HFF-Myc (cell line): Measurements from ENCODE around the gene TPRN.
"Not testable (repeated sequence)": the region's sequence is repeated elsewhere in the genome, so short reads cannot be mapped to it uniquely, and the experiment has no call there.

Experiments used
- DNase-seq: peaks from one replicate; pipeline ENCODE4 v3.0.0-alpha.2; 2011; ENCODE audit warnings: low read depth; ENCODE audit errors: extremely low read depth
- H3K4me3 ChIP-seq: replicated peaks from 2 replicates; pipeline ENCODE4 v1.5.1; 2011; ENCODE audit warnings: low read depth, mild to moderate bottlenecking, control low read depth, low read length
- TF ChIP-seq, protein P1 (sequence below): IDR thresholded peaks from 2 replicates; pipeline ENCODE4 v1.5.1; 2012; ENCODE audit warnings: mild to moderate bottlenecking, low read depth, low read length, control low read depth; ENCODE audit errors: missing control alignments

TPRN gene

DNA sequence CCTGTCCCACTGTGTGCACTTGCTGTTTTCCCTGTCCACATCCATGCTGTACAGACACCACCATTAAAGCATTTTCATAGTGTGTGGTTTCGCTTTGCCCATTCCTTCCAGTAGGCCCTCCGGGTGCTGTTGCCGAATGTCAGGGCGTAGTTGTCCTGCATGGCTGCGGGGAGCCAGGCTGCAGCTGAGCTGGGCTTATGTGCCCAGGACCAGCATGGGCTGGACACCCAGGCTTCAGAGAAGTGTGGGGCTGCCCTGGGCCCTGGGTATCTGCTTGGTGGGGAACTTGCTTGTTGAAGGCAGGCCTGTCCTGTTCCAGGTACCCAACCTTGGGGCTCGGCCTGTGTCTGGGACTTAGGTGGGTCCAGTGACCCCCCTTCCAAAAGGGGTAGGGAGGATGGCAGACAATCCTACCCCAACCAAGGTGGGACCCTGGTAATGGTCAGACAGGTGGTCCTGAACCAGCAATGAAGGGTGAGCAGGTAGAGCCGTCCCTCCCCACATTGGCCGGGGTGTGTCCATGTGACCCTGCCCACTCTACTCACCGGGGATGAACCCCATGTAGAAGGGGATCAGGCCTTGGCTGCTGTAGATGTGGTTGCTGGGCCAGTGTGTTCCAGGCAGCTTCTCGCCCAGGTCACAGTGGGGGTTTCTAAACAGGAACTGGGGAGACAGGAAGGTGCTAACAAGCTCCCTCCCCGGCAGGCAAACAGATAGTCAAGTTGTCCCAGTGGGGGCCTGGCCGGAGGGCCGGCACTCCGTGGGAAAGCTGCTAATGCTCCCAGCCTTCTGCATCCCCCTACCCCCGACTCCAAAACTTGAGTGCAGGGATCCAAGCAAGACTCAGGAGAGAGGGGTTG lies 43.3 kb upstream of the TPRN start:
- H3K4me3 ChIP-seq, result 0 out of 2 replicates have a peak overlapping the region, but pooled peaks have one; percentile 3
- DNase-seq, result no peak
- TF ChIP-seq, protein P1, sequence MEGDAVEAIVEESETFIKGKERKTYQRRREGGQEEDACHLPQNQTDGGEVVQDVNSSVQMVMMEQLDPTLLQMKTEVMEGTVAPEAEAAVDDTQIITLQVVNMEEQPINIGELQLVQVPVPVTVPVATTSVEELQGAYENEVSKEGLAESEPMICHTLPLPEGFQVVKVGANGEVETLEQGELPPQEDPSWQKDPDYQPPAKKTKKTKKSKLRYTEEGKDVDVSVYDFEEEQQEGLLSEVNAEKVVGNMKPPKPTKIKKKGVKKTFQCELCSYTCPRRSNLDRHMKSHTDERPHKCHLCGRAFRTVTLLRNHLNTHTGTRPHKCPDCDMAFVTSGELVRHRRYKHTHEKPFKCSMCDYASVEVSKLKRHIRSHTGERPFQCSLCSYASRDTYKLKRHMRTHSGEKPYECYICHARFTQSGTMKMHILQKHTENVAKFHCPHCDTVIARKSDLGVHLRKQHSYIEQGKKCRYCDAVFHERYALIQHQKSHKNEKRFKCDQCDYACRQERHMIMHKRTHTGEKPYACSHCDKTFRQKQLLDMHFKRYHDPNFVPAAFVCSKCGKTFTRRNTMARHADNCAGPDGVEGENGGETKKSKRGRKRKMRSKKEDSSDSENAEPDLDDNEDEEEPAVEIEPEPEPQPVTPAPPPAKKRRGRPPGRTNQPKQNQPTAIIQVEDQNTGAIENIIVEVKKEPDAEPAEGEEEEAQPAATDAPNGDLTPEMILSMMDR, result no peak

DNA sequence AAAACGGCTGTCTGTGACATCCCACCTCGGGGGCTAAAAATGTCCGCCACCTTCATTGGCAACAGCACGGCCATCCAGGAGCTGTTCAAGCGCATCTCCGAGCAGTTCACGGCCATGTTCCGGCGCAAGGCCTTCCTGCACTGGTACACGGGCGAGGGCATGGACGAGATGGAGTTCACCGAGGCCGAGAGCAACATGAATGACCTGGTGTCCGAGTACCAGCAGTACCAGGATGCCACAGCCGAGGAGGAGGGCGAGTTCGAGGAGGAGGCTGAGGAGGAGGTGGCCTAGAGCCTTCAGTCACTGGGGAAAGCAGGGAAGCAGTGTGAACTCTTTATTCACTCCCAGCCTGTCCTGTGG lies 42.7 kb upstream of the TPRN start:
- peak overlapping the region; percentile 95 for H3K4me3 ChIP-seq
- DNase-seq, result not testable (repeated sequence)

DNA sequence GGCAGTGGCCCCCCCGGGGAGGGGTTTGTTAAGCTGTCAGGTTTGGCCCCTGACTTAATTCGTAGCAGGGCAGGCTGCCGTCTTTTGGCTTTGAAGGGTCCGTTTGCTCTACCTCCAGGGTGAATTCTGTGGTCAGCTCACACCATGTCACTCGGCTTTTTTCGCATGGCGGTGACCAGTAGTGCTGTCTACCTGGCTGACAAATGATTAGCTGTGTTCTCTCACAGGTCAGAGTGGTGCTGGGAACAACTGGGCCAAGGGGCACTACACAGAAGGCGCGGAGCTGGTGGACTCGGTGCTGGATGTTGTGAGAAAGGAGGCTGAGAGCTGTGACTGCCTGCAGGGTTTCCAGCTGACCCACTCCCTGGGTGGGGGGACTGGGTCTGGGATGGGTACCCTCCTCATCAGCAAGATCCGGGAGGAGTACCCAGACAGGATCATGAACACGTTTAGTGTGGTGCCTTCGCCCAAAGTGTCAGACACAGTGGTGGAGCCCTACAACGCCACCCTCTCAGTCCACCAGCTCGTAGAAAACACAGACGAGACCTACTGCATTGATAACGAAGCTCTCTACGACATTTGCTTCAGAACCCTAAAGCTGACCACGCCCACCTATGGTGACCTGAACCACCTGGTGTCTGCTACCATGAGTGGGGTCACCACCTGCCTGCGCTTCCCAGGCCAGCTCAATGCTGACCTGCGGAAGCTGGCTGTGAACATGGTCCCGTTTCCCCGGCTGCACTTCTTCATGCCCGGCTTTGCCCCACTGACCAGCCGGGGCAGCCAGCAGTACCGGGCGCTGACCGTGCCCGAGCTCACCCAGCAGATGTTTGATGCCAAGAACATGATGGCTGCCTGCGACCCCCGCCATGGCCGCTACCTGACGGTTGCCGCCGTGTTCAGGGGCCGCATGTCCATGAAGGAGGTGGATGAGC lies 42.0 kb upstream of the TPRN start:
- DNase-seq, result no peak
- H3K4me3 ChIP-seq, result peak overlapping the region; percentile 95
- TF ChIP-seq, protein P1, result no peak

DNA sequence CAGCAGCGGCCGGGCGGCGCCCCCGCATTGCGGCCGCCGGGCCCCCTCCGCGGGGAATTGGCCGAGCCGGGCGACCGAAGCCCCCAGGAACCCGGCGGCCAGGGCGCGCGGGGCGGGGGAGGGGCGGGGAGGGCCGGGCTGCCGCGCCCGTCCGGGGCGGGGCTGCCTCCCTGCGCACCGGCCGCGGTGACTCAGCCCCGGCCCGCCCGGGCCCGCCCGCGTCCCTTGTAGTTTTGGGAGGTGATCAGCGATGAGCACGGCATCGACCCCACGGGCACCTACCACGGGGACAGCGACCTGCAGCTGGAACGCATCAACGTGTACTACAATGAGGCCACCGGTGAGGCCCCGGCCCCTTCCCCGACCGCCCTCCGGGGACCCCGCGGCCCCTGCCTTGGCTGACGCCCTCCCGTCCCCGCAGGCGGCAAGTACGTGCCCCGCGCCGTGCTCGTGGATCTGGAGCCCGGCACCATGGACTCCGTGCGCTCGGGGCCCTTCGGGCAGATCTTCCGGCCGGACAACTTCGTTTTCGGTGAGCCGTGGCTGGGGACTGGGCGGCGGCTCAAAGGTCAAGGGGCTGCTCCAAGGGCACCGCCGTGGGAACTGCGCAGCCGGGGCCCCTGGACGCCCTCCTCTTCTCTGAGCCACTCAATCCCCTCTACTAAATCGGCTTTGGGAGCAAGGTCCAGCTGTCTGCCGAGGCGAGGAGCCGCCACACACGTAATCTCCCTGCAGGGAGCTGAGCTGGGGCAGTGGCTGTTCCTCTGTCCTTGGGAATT lies 41.1 kb upstream of the TPRN start:
- TF ChIP-seq, protein P1, result no peak
- DNase-seq, result no peak
- H3K4me3 ChIP-seq, result peak overlapping the region; percentile 95

DNA sequence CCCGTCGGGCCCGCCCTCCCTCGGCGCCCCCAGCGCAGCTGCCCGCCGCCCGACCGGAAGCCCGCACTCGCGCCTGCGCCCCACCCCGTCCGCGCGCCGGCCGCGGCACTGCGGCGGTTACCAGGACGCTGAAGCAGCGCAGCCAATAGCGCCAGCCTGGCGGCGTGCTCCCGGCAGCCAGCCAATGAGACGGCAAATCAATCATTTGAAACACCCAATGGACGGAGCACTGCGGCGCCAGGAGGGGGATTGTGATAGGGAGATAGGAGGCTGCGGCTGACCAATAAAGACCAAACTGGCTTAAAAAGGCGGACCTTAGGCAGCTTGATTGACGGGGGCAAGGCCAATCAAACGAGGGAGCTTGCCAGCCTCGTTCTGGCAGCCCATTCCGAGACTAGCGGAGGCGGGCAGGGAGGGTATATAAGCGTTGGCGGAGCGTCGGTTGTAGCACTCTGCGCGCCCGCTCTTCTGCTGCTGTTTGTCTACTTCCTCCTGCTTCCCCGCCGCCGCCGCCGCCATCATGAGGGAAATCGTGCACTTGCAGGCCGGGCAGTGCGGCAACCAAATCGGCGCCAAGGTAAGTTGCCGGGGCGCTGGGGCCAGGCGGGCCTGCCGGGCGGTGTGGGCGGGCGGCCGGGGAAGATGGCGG lies 40.4 kb upstream of the TPRN start, which contains the start of gene TUBB4B:
Gene TUBB4B, plus strand, starts transcription at position 447 of the 649 bp plus-strand sequence. Its CDS starts 74 bp downstream, at position 521.
- peak within 1 kb of the TSS; percentile 95 for H3K4me3 ChIP-seq
- peak; percentile 100 for DNase-seq
- TF ChIP-seq, protein P1, result no peak

DNA sequence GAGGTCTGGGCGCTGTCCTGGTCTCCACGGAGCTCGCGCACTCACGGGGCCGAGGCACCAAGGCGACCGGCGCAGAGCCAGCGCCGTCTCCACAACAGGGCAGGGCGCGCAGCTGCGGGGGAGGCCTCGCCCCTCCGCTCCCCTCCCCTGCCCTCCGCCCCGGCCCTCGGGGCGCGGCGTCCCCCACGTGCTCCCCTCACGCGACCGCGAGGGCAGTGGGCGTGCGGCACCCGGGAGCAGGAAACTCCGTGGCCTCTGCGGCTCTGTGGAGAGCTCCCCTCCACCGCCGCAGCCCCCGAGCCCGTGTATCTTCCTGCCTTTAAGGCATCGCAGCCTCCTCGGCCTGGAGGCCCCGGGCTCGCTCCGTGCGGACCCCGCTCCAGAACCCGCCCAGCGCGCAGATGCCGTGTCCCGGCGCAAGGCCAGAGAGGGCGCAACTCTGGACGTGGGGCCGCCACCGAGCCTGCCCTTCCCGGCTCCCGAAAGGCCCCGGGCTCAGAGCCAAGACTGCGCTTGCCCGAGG lies 39.8 kb upstream of the TPRN start:
- peak overlapping the region; percentile 57 for H3K4me3 ChIP-seq
- no peak for DNase-seq
- TF ChIP-seq, protein P1, result no peak

DNA sequence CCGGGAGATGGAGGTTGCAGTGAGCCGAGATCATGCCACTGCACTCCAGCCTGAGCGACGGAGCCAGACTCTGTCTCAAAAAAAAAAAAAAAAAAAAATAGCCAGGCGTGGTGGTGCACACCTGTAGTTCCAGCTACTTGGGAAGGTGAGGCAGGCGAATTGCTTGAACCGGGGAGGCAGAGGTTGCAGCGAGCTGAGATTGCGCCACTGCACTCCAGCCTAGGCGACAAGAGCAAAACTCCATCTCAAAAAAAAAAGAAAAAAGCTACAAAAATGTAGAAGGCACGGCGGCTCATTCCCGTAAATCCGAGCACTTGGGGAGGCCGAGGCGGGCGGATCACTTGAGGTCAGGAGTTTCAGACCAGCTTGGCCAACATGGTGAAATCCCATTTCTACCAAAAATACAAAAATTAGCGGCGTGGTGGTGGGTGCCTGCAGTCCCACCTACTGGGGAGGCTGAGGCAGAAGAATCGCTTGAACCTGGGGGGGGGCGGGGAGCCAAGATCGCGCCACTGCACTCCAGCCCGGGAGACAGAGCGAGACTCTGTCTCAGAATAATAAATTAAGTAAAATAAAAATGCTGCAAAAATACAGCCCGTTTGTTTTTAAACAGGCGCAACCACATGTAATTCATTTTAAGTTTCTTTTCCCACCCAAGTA lies 39.1 kb upstream of the TPRN start:
- not testable (repeated sequence) for DNase-seq

More for the DNA sequence above, 39.1 kb upstream of the TPRN start:
- peak overlapping the region; percentile 57 for H3K4me3 ChIP-seq
